ENCODE data around the gene LRRC9.
"Not testable (repeated sequence)": the region's sequence is repeated elsewhere in the genome, so short reads cannot be mapped to it uniquely, and the experiment has no call there.

The LRRC9 gene

GRCh38 chr14:60003991-60004390 is 84.0 kb downstream of the LRRC9 start:
- TF ChIP-seq POLR2A (IDR thresholded peaks at IDR 0.05; ENCODE audit: extremely low read depth, insufficient read length) = no peak
- TF ChIP-seq, protein P1, sequence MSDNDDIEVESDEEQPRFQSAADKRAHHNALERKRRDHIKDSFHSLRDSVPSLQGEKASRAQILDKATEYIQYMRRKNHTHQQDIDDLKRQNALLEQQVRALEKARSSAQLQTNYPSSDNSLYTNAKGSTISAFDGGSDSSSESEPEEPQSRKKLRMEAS (IDR thresholded peaks at IDR 0.05; ENCODE audit: low read depth, low read length) = no peak
- TF ChIP-seq MYC (IDR thresholded peaks at IDR 0.05; ENCODE audit: low read depth, low read length) = no peak
- TF ChIP-seq, protein P2, sequence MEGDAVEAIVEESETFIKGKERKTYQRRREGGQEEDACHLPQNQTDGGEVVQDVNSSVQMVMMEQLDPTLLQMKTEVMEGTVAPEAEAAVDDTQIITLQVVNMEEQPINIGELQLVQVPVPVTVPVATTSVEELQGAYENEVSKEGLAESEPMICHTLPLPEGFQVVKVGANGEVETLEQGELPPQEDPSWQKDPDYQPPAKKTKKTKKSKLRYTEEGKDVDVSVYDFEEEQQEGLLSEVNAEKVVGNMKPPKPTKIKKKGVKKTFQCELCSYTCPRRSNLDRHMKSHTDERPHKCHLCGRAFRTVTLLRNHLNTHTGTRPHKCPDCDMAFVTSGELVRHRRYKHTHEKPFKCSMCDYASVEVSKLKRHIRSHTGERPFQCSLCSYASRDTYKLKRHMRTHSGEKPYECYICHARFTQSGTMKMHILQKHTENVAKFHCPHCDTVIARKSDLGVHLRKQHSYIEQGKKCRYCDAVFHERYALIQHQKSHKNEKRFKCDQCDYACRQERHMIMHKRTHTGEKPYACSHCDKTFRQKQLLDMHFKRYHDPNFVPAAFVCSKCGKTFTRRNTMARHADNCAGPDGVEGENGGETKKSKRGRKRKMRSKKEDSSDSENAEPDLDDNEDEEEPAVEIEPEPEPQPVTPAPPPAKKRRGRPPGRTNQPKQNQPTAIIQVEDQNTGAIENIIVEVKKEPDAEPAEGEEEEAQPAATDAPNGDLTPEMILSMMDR (IDR thresholded peaks at IDR 0.05; ENCODE audit: low read depth, low read length) = no peak
- no peak for DNase-seq (ENCODE audit: low read depth)
- no peak overlapping the region for H3K4me3 ChIP-seq (ENCODE audit: low read depth, low read length)

DNA sequence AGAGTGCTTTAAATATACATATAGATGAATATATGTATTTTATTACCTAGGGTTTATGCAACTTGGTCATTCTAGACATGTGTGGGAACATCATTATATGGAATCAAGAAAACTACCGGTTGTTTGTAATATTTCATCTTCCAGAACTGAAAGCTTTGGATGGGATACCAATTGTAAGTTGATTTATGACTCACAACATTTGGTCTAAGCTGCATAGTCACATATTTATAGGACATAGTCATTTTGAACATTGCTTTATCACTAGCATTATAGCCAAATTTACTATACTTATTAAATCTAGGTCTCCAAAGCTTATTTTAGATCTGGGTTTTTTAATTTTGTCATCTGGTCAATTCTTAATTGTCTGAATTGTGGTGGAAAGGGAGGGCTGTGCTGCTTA is 88.1 kb downstream of the LRRC9 start:
- H3K4me3 ChIP-seq (ENCODE audit: low read depth, low read length) = no peak overlapping the region
- no peak for TF ChIP-seq POLR2A (IDR thresholded peaks at IDR 0.05; ENCODE audit: extremely low read depth, insufficient read length)
- TF ChIP-seq, protein P1 (IDR thresholded peaks at IDR 0.05; ENCODE audit: low read depth, low read length) = no peak
- TF ChIP-seq, protein P2 (IDR thresholded peaks at IDR 0.05; ENCODE audit: low read depth, low read length) = no peak
- no peak for DNase-seq (ENCODE audit: low read depth)

DNA sequence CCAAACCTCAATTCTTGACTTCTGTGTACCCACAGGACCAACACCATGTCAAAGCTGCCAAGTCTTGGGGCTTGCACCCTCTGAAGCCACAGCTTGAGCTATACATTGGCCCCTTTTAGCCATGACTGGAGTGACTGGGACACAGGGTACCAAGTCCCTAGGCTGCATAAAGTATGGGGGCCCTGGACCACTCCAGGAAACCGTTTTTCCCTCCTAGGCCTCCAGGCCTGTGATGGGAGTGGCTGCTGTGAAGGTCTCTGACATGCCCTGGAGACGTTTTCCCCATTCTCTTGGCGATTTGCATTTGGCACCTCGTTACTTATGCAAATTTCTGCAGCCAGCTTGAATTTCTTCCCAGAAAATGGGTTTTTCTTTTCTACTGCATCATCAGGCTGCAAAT is 90.3 kb downstream of the LRRC9 start:
- DNase-seq (ENCODE audit: low read depth); H3K4me3 ChIP-seq (ENCODE audit: low read depth, low read length): not testable (repeated sequence)

- H3K4me3 ChIP-seq (ENCODE audit: low read depth, low read length) = no peak overlapping the region
- no peak for DNase-seq (ENCODE audit: low read depth)
- TF ChIP-seq, protein P1 (IDR thresholded peaks at IDR 0.05; ENCODE audit: low read depth, low read length) = no peak
- TF ChIP-seq MYC (IDR thresholded peaks at IDR 0.05; ENCODE audit: low read depth, low read length) (no peak), POLR2A (IDR thresholded peaks at IDR 0.05; ENCODE audit: extremely low read depth, insufficient read length) (no peak)
- TF ChIP-seq, protein P2 (IDR thresholded peaks at IDR 0.05; ENCODE audit: low read depth, low read length) = no peak
These were observed 94.5 kb downstream of the LRRC9 start for GRCh38 chr14:60014402-60014801.

- TF ChIP-seq, protein P2 (IDR thresholded peaks at IDR 0.05; ENCODE audit: low read depth, low read length) = no peak
- TF ChIP-seq POLR2A (IDR thresholded peaks at IDR 0.05; ENCODE audit: extremely low read depth, insufficient read length) = no peak
- TF ChIP-seq, protein P1 (IDR thresholded peaks at IDR 0.05; ENCODE audit: low read depth, low read length) = no peak
- no peak for TF ChIP-seq MYC (IDR thresholded peaks at IDR 0.05; ENCODE audit: low read depth, low read length)
- H3K4me3 ChIP-seq (ENCODE audit: low read depth, low read length) = no peak overlapping the region
- DNase-seq (ENCODE audit: low read depth) = no peak
These were observed 101.7 kb downstream of the LRRC9 start for GRCh38 chr14:60021619-60022018.

GRCh38 chr14:60025571-60025970 is 105.6 kb downstream of the LRRC9 start:
- no peak overlapping the region for H3K4me3 ChIP-seq (ENCODE audit: low read depth, low read length)
- DNase-seq (ENCODE audit: low read depth) = no peak
- TF ChIP-seq MYC (IDR thresholded peaks at IDR 0.05; ENCODE audit: low read depth, low read length) (no peak), POLR2A (IDR thresholded peaks at IDR 0.05; ENCODE audit: extremely low read depth, insufficient read length) (no peak)
- TF ChIP-seq, protein P1 (IDR thresholded peaks at IDR 0.05; ENCODE audit: low read depth, low read length) = no peak
- TF ChIP-seq, protein P2 (IDR thresholded peaks at IDR 0.05; ENCODE audit: low read depth, low read length) = no peak

Measured in NB4 (cell line).